Measurements from ENCODE around the gene TMEM26. TPM values are rescaled to one million over a fixed set of nuclear protein-coding genes. Genes with fewer than 3 reads are reported as not detected.
A peak's percentile ranks its signal among the peaks of the same experiment; 100 is the strongest.
"Not testable (repeated sequence)": the region's sequence is repeated elsewhere in the genome, so short reads cannot be mapped to it uniquely, and the experiment has no call there.

TMEM26 gene
- total RNA-seq, 1 experiment from 2014 or later: 5.7 TPM

DNA sequence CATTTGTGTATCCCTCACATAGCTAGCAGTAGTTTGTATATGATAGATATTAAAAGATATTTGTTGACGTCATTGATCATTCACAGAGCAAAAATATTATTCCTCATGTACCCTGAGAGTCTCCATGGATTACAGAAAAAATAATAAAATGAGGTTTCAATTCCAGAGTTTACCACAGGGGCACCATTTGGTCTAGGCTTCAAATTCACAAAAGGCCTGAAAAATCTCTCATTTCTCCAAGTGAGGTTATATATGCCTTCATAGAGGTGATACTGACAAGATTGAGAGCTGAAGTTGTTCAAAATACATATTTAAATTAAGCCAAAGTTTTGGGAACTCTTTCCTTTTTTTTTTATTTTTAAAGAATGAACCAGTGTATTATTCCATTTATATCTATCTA lies 52.7 kb downstream of the TMEM26 start:
- DNase-seq (ENCODE audit: low read depth): no peak

DNA sequence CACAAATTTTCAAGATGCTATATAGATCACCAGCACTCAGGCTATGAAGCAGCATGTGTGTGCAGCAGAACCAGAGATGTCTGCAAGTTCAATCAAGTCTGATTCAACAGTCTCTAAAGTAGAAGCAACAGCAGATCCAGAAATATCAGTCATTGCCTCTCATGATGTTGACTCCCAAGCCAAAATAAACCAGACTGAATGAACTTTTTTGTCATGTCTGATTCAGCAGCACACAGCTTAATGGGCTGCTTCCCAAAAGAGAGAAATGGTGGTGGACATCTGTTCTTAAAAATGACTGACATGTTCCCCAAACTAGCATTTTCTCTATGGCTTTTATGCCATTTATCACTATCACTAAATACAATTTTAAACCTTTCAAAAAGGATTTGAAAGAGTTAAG lies 53.8 kb downstream of the TMEM26 start:
- DNase-seq (ENCODE audit: low read depth): no peak

DNA sequence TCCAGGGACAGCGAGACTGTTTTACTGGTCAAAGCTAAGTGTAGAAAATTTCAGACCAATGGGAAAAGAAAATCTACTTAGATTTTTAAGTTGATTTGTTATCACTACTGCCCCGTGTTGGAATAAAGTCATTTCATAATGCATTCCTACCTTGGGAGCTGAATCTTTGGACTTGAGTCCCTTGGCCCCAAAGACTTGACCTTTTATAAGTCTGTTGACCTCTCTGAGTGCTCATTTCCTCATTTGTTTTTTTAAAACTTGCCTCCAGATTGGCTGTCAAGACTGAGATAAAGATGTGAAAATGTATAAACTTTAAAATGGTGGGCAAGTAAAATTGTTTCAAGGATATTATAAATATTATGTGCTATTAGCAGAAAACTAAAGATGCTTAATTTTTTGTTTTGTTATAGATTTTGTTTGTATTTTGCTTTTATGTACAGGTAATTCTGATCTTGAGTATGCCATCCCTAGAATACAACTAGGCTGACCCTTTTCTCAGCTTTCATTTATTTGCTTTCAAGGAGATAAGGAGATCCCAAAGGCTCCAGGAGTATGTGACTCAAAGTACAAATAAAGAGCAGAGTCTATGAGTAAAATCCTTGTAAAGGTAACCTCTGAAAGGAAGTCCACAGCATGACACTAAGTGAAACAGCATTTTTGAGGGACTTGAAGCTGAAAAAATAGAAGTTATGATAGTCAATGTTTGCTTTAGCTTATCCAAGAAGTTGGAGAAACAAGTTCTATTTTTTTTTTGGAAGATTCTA lies 54.6 kb downstream of the TMEM26 start:
- DNase-seq (ENCODE audit: low read depth): peak; percentile 42

DNA sequence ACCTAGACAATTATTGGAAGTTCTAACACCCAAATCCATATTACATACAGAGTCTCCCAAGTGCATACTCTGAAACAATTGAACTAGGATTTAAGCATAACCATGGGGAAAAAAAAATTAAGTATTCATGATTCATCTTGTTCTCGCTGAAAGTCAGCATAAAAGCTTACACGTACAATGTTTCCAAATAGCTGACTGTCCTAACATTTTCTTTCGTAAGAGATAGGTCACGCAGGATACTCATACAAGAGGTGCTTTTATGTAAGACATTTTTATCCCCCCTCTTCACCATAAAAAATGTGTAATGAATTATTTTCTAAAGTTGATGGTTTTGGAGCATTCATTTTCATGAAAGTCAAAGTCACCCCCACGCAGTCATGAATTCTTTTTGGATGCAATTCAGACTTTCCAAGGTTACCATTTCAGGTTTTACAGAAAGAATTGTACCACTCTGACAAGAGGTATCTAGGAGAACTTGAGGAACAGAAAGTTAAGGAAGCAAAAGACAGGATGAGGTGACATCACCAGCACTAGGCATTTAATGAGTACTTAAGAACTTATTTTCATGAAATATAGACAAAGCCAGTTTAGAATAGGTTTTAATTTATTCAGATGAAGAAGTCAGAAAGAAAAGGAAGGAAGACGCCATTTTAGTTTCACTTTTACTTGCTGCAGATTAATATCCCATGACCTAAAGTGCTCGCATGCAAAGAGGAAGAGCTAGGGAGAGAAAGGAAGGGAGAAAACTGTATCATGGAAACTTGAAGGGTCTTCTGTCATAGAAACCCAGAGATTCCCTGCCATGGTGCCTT lies 55.8 kb downstream of the TMEM26 start:
- peak; percentile 67 for DNase-seq (ENCODE audit: low read depth)

DNA sequence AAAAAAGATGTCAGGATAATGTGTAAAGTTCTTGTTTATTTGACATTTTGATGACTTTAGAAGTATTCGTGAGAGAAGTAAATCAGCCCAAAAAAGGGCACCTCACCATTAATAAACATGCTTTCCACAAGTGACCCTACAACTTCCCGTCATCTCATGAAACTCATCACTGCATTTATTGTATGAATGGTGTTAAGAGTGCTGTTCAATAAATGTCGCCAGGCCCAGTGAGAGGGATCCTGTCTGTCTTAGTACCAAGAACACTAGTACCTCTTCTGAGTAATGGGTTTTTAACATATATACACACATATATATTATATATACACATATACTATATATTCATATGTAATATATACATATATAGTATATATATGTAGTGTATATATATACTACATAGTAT lies 61.9 kb downstream of the TMEM26 start:
- DNase-seq (ENCODE audit: low read depth): no peak

DNA sequence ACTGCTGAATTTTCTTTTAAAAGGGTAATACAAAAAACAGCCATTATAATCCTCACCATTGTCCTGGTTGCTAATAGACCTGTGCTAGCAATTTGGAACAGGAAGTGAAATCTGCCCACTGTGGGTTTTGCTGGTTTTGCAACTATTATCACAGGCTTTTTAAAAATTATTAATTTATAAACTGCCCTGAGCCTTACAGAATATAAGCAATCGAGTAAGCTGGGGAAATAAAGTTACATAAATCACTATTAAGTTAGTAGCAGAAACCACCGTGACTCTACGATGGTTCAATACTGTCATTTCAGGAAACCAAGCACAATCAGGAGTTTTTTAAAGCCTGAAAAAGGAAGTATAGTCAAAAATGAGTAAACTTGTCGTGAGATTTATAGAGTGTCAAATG lies 62.3 kb downstream of the TMEM26 start:
- no peak for DNase-seq (ENCODE audit: low read depth)

DNA sequence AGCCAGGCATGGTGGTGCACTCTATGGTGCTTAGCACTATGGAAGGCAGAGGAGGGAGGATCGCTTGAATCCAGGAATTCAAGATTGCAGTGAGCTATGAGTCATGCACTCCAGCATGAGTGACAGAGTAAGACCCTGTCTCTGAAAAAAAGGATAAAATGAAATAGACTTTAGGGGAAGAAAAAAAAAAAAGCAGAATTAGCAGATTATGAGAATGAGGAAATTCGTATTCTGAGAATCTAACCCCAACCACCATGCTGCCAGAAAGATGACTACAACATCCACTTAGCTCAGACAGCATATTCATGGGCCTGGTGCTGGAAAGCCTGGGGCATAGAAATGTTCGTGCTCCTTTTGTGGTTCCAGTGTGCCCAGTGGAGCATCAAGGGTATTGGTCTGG lies 63.3 kb downstream of the TMEM26 start:
- DNase-seq (ENCODE audit: low read depth): peak; percentile 70

DNA sequence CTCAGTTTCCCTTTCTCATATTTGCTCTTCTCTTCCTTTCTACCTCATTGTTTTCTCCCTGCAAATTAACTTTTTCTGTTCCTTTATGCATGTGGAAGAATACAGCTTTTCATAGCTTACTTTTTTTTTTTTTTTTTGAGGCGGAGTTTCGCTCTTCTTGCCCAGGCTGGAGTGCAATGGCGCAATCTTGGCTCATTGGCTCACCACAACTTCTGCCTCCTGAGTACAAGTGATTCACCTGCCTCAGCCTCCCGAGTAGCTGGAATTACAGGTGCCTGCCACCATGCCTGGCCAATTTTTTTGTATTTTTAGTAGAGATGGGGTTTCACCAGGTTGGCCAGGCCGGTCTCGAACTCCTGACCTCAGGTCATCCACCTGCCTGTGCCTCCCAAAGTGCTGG lies 64.2 kb downstream of the TMEM26 start:
- DNase-seq (ENCODE audit: low read depth): not testable (repeated sequence)

DNA sequence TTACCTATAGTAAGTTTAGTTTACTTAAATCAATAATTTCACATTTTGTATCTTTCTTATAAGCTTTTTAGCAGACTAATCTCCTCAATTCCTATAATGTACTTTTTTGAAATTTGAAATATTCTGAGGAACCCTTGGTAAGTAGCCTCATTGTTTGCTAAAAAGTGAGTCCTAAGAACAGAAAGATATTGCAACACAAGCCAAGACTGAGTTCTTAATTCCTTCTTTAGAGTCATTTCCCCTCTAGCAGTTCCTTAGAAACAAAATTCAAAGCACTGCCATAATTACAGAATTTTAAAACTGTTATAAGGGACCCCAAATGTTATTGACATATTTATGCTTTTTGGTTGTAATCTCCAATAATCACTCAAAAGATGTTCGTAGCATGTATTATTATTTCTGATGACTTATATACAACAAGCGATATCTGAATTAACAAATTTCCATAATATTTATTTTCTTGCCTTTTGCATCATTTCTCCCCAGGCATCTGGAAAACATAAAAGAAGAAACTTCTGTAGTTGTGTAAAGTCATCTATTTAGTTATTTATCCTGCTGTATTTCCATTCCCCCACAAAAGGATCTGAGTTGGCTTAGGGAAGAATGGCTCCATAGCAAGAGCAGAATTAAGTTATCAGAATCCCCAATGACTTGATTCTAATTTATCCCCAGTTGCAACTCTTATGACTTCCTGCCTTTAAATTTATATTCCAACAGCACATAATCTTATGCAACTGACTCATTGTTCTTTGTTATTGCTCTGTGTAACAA lies 67.8 kb downstream of the TMEM26 start:
- DNase-seq (ENCODE audit: low read depth): no peak

DNA sequence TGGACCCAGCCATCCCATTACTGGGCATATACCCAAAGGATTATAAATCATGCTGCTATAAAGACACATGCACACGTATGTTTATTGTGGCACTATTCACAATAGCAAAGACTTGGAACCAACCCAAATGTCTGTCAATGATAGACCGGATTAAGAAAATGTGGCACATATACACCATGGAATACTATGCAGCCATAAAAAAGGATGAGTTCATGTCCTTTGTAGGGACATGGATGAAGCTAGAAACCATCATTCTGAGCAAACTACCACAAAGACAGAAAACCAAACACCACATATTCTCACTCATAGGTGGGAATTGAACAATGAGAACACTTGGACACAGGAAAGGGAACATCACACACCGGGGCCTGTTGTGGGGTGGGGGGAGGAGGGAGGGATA lies 72.0 kb downstream of the TMEM26 start:
- DNase-seq (ENCODE audit: low read depth): not testable (repeated sequence)

DNA sequence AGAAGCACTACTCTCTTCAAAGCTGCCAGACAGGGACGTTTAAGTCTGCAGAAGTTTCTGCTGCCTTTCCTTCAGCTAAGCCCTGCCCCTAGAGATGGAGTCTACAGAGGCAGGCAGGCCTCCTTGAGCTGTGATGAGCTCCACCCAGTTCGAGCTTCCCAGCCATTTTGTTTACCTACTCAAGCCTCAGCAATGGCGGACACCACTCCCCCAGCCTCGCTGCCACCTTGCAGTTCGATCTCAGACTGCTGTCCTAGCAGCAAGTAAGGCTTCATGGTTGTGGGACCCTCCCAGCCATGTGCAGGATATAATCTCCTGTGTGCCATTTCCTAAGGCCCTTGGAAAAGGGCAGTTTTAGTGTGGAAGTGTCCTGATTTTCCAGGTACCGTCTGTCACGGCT lies 74.3 kb downstream of the TMEM26 start:
- DNase-seq (ENCODE audit: low read depth): no peak

DNA sequence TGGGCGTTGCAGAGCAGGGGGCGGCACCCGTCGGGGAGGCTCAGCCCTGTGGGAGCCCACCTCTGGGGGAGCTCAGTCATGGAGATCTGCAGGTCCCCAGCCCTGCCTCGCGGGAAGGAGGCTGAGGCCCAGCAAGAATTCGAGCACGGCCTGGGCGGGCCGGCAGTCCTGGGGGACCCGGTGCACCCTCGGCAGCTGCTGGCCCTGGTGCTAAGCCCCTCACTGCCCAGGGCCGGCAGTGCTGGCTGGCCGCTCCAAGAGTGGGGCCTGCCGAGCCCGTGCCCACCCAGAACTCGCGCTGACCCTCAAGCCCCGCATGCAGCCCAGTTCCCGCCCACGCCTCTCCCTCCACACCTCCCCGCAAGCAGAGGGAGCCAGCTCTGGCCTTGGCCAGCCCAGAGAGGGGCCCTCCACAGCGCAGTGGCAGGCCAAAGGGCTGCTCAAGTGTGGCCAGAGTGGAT lies 76.2 kb downstream of the TMEM26 start:
- no peak for DNase-seq (ENCODE audit: low read depth)

DNA sequence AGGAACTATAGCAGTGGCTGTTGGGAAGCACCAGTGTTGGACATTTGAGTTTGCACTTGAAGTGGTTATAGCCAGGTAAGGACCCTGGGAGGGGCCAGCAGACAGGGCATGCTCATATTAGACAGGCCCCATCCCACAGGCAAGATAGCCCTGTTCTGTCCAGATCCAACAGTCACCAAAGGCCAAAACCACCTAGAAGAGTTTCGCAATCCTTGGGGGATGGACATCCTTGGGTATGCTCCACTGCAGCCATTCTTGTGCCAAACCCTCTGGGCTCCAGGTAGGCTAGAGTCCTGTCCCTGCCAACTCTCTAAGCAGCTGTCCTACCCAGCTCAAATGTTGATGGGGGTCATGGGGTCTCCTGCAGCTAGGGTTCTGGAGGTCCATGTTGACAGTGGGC lies 76.8 kb downstream of the TMEM26 start:
- no peak for DNase-seq (ENCODE audit: low read depth)

DNA sequence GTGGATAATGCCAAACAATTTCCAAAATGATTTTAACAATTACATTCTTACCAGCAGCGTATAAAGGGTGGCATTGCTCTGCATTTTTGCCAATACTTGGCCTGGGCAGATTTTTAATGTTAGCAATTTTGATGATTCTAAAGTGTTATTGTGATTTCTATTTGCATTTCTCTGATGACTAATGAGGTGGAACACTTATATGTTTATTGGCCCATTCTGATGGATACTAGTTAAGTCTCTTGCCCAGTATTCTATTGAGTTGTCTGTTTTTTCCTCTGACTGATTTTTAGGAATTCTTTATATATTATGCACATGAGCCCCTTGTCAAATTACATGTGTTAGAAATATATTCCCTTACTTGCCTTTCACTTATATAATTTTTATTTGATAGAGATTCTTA lies 86.8 kb downstream of the TMEM26 start:
- no peak for DNase-seq (ENCODE audit: low read depth)

DNA sequence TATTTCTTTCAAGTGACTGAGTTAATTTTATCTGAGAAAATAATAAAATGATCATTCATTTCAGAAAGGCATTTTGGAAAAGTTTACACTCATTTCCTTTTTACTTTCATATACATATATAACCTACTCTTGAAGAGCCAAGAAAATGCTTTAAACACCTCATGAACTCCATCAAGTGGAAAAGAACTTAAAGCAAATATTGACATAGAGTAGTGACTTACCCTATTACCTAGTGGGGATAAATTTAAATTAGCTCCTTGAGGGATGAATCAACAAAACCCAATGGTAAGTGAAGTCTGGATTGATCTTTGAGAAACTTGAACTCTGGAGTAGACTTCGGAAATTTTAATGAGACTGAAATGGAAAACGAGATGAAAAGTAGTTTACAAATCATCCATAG lies 88.6 kb downstream of the TMEM26 start:
- DNase-seq (ENCODE audit: low read depth): no peak

DNA sequence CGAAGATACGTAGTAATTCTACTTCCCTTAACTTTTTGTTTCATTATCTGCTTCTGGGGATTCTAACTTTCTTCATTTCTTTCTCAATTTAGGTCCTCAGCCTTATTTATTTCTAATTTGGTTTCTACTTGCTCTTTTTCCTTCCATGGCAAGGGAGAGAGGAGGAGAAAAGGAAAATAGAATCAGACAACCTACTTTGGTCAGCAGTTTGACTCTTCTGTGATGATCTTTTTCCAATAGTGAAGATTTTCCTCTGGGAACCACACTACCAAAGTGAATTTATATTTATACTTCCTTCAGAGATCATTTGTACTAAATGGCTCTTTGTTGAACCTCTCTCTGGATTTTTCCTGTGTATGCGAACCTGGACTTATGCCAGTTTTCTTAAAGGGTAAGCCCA lies 90.2 kb downstream of the TMEM26 start:
- DNase-seq (ENCODE audit: low read depth): no peak

DNA sequence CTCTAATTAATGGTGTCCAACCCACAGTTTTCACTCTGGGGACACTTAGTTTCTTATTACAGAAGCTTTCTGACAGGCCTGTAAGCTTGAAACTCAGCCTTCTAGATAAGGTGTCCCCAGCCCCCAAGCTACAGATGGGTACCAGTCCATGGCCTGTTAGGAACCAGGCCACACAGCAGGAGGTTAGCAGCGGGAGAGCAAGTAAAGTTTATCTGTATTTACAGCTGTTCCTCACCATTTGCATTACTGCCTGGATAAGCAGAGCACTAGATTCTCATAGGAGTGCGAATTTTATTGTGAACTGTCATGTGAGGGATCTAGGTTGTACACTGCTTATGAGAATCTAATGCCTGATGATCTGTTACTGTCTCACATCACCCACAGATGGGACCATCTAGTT lies 93.7 kb downstream of the TMEM26 start:
- DNase-seq (ENCODE audit: low read depth): no peak

DNA sequence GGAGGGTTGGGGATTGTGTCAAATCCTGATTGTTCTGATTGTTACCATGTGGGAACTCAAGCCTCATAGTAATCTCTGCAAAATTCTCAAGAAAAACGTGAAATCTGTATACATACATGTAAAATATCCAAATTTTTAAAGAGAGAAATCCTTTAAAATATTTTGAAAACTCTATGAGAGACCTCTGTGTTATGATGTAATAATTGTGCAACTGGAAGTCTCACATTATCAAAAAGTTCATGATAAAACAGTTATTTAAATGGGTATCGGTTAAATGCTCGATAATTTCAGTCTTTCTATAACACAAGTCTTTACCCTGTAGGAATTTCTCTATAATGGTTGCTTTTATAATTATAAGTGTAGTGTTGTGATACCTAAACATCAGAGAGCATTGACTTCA lies 95.5 kb downstream of the TMEM26 start:
- no peak for DNase-seq (ENCODE audit: low read depth)

All from M059J (cell line).